ENCODE results near the gene ATG13. TPM values are rescaled to one million over a fixed set of nuclear protein-coding genes. Genes with fewer than 3 reads are reported as not detected.

Gene ATG13
- polyA plus RNA-seq, 1 experiment: 57.9 TPM

- DNase-seq (ENCODE audit: low read depth, low spot score): no peak
- Histone ChIP-seq H3K9me3 (ENCODE audit: control insufficient read depth, insufficient read depth, low read length) (no peaks in the 10 kb centered on the region), H3K27ac (ENCODE audit: low read depth, low read length) (no peak overlapping the region), H3K4me3 (ENCODE audit: low read depth, low read length) (no peak overlapping the region), H3K27me3 (ENCODE audit: control insufficient read depth, insufficient read depth, low read length) (no peaks in the 10 kb centered on the region)
- POLR2A ChIA-PET: no interaction called here
- CTCF ChIA-PET: interaction anchor here (1.2 kb wide), 1 partner anchor 18 kb away, joined by 3 read pairs; no protein-coding TSS in a partner anchor
- TF ChIP-seq, protein P1, sequence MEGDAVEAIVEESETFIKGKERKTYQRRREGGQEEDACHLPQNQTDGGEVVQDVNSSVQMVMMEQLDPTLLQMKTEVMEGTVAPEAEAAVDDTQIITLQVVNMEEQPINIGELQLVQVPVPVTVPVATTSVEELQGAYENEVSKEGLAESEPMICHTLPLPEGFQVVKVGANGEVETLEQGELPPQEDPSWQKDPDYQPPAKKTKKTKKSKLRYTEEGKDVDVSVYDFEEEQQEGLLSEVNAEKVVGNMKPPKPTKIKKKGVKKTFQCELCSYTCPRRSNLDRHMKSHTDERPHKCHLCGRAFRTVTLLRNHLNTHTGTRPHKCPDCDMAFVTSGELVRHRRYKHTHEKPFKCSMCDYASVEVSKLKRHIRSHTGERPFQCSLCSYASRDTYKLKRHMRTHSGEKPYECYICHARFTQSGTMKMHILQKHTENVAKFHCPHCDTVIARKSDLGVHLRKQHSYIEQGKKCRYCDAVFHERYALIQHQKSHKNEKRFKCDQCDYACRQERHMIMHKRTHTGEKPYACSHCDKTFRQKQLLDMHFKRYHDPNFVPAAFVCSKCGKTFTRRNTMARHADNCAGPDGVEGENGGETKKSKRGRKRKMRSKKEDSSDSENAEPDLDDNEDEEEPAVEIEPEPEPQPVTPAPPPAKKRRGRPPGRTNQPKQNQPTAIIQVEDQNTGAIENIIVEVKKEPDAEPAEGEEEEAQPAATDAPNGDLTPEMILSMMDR (IDR thresholded peaks at IDR 0.05; ENCODE audit: low read depth, low read length): no peak
These were observed 17.8 kb upstream of the ATG13 start for GRCh38 chr11:46599340-46600193.

DNA sequence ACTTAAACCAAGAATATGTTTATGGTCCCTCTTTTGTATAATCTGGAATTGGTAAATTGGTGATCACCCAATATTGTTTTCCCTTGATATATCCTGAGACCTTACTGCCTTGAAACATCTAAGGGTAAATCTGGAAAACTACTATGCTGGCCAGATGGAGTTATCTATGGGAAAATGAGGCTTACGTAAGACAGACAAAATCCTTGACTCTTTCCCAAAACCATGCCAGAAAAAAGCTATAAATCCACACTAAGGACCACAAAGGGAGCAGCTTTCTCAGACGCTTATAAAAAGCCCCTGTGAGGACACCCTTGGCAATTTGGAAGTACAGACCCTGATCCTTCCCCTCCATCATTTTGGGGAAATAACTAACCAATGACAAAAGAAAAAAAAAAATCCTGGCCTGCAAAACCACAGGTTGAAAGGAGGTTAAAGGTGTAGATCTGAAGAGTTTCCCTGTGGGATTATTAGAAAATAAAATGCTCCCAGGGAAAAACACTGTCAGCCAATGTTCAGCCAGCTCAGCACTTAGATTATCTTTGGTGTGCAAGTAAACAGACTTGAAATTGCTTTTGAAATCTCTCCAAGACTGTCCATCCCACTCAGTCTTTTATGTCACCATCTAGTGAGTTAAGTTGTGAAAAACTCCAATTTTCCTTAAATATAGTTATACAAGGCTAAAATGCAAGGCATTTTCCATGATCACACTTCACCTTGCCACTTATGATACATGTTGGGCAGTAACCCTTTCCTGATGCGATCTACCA lies 17.0 kb upstream of the ATG13 start:
- ChIA-PET POLR2A (no interaction called here), CTCF (interaction anchor here (1.2 kb wide), 1 partner anchor 18 kb away, joined by 3 read pairs; no protein-coding TSS in a partner anchor)
- Histone ChIP-seq H3K27ac (ENCODE audit: low read depth, low read length) (no peak overlapping the region), H3K9me3 (ENCODE audit: control insufficient read depth, insufficient read depth, low read length) (no peaks in the 10 kb centered on the region), H3K4me3 (ENCODE audit: low read depth, low read length) (no peak overlapping the region), H3K27me3 (ENCODE audit: control insufficient read depth, insufficient read depth, low read length) (no peaks in the 10 kb centered on the region)
- TF ChIP-seq, protein P1 (IDR thresholded peaks at IDR 0.05; ENCODE audit: low read depth, low read length): no peak
- no peak for DNase-seq (ENCODE audit: low read depth, low spot score)

DNA sequence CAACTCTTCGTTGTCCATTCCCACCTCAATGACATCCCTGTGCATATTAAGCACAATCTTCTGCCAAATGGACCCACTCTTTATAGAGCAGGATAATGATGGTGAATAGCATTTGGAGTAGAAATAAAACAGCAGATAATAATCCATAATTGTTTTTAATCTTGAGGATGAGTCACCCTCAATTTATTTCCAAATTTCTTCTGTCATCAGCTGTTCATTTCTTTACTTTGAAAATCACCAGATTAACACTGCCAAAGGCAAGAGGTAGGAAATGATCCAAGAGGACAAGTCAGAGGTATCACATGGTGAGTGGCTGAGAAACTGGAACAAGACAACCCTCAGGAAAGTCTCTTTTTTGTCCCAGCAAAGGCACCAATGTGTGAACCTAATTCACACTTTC lies 16.2 kb upstream of the ATG13 start:
- DNase-seq (ENCODE audit: low read depth, low spot score): no peak
- no peaks in the 10 kb centered on the region for H3K9me3 ChIP-seq (ENCODE audit: control insufficient read depth, insufficient read depth, low read length)
- no peak overlapping the region for H3K27ac ChIP-seq (ENCODE audit: low read depth, low read length)
- H3K27me3 ChIP-seq (ENCODE audit: control insufficient read depth, insufficient read depth, low read length): no peaks in the 10 kb centered on the region
- ChIA-PET CTCF (no interaction called here), POLR2A (no interaction called here)
- TF ChIP-seq, protein P1 (IDR thresholded peaks at IDR 0.05; ENCODE audit: low read depth, low read length): no peak
- no peak overlapping the region for H3K4me3 ChIP-seq (ENCODE audit: low read depth, low read length)

- TF ChIP-seq, protein P1 (IDR thresholded peaks at IDR 0.05; ENCODE audit: low read depth, low read length): no peak
- Histone ChIP-seq H3K4me3 (ENCODE audit: low read depth, low read length) (no peak overlapping the region), H3K27me3 (ENCODE audit: control insufficient read depth, insufficient read depth, low read length) (no peaks in the 10 kb centered on the region), H3K9me3 (ENCODE audit: control insufficient read depth, insufficient read depth, low read length) (no peaks in the 10 kb centered on the region), H3K27ac (ENCODE audit: low read depth, low read length) (no peak overlapping the region)
- POLR2A ChIA-PET: no interaction called here
- no peak for DNase-seq (ENCODE audit: low read depth, low spot score)
- CTCF ChIA-PET: no interaction called here
These were observed 13.5 kb upstream of the ATG13 start for GRCh38 chr11:46603704-46604308.
